ENCODE data around the gene GRIP2. TPM values are rescaled to one million over a fixed set of nuclear protein-coding genes. Genes with fewer than 3 reads are reported as not detected.

The GRIP2 gene
- total RNA-seq, 3 donors from 2014 or later (not counting 1 experiment from before 2014, with no cell fraction given), result not detected

- peaks cover 52% of the 10 kb centered on the region for H3K36me3 ChIP-seq (ENCODE audit: control insufficient read depth, insufficient read depth, low read length)
- intact Hi-C loops (cut with micrococcal nuclease), result no loop called here
- Mint-ChIP-seq H3K9me3 (no peaks in the 10 kb centered on the region), H3K27ac (no peak overlapping the region), H3K4me1 (no peaks in the 10 kb centered on the region), H3K4me3 (no peak overlapping the region), H3K27me3 (ENCODE audit: low read depth in 2 of 2) (no peaks in the 10 kb centered on the region), H3K36me3 (no peaks in the 10 kb centered on the region)
- H3K9me3 ChIP-seq (ENCODE audit: control insufficient read depth, insufficient read depth, low read length), result no peaks in the 10 kb centered on the region
- no peak for TF ChIP-seq CTCF (IDR thresholded peaks at IDR 0.05)
- no peak for DNase-seq
- no peak overlapping the region for H3K4me3 ChIP-seq (ENCODE audit: low read length)
- H3K4me1 ChIP-seq (ENCODE audit: control insufficient read depth, insufficient read depth, low read length), result no peaks in the 10 kb centered on the region
- no peak overlapping the region for H3K27ac ChIP-seq (ENCODE audit: low read length)
- no peaks in the 10 kb centered on the region for H3K27me3 ChIP-seq (ENCODE audit: control insufficient read depth, insufficient read depth, low read length)
- WGBS (ENCODE audit: insufficient coverage), result 97% methylated on average over 7 of the region's 7 CpGs
- ATAC-seq, result no peak
Observed at GRCh38 chr3:14475621-14476020, 64.5 kb downstream of the GRIP2 start.

GRCh38 chr3:14474363-14475081 lies 65.6 kb downstream of the GRIP2 start:
- Mint-ChIP-seq H3K27me3 (ENCODE audit: low read depth in 2 of 2) (no peaks in the 10 kb centered on the region), H3K36me3 (no peaks in the 10 kb centered on the region)

GRCh38 chr3:14473411-14473891 lies 66.7 kb downstream of the GRIP2 start:
- no peaks in the 10 kb centered on the region for H3K27me3 Mint-ChIP-seq (ENCODE audit: low read depth in 2 of 2)
- Histone ChIP-seq H3K36me3 (ENCODE audit: control insufficient read depth, insufficient read depth, low read length) (peaks cover 41% of the 10 kb centered on the region), H3K27ac (ENCODE audit: low read length) (no peak overlapping the region), H3K4me1 (ENCODE audit: control insufficient read depth, insufficient read depth, low read length) (no peaks in the 10 kb centered on the region), H3K9me3 (ENCODE audit: control insufficient read depth, insufficient read depth, low read length) (no peaks in the 10 kb centered on the region), H3K4me3 (ENCODE audit: low read length) (no peak overlapping the region), H3K27me3 (ENCODE audit: control insufficient read depth, insufficient read depth, low read length) (no peaks in the 10 kb centered on the region)
- ATAC-seq, result no peak
- no peak for DNase-seq
- TF ChIP-seq CTCF (IDR thresholded peaks at IDR 0.05), result no peak
- H3K27ac Mint-ChIP-seq, result no peak overlapping the region
- H3K4me3 Mint-ChIP-seq, result no peak overlapping the region
- 96% methylated on average over 7 of the region's 7 CpGs for WGBS (ENCODE audit: insufficient coverage)
- H3K9me3 Mint-ChIP-seq, result no peaks in the 10 kb centered on the region
- intact Hi-C loops (cut with micrococcal nuclease), result no loop called here
- no peaks in the 10 kb centered on the region for H3K36me3 Mint-ChIP-seq
- no peaks in the 10 kb centered on the region for H3K4me1 Mint-ChIP-seq

More at GRCh38 chr3:14474363-14475081, 65.6 kb downstream of the GRIP2 start:
- no peaks in the 10 kb centered on the region for H3K9me3 Mint-ChIP-seq
- Histone ChIP-seq H3K4me3 (ENCODE audit: low read length) (no peak overlapping the region), H3K27me3 (ENCODE audit: control insufficient read depth, insufficient read depth, low read length) (no peaks in the 10 kb centered on the region), H3K27ac (ENCODE audit: low read length) (no peak overlapping the region), H3K36me3 (ENCODE audit: control insufficient read depth, insufficient read depth, low read length) (peaks cover 43% of the 10 kb centered on the region), H3K9me3 (ENCODE audit: control insufficient read depth, insufficient read depth, low read length) (no peaks in the 10 kb centered on the region), H3K4me1 (ENCODE audit: control insufficient read depth, insufficient read depth, low read length) (no peaks in the 10 kb centered on the region)
- no peak overlapping the region for H3K27ac Mint-ChIP-seq
- ATAC-seq (no peak), DNase-seq (no peak)
- no peaks in the 10 kb centered on the region for H3K4me1 Mint-ChIP-seq
- WGBS (ENCODE audit: insufficient coverage), result 96% methylated on average over 13 of the region's 13 CpGs
- TF ChIP-seq CTCF (IDR thresholded peaks at IDR 0.05), result no peak
- intact Hi-C loops (cut with micrococcal nuclease), result no loop called here
- H3K4me3 Mint-ChIP-seq, result no peak overlapping the region

Data from natural killer cell (primary cell).